Panc1 (cell line): ENCODE data around the gene CDV3. TPM values are rescaled to one million over a fixed set of nuclear protein-coding genes. Genes with fewer than 3 reads are reported as not detected.

ENCODE experiments used
- ATAC-seq: fragments of 200-7000 bp; cut with Tn5 transposase; 2 replicates; pipeline ENCODE4 v1.9.1; 2020; ENCODE audit warnings: mild to moderate bottlenecking, moderate library complexity
- BruUV-seq: library from RNA; stranded (reverse); fragments of 400-500 nt; replicated peaks from 2 replicates; lab custom pipeline; 2021; lab: Mats Ljungman, UMichigan
- CTCF ChIA-PET: fragments of 300-600 bp; sonication (Branson Sonifier 250); formaldehyde crosslinking; loops from one replicate; lab custom pipeline; 2022; ENCODE audit warnings: antibody characterized with exemption; lab: Charles Lee
- POLR2A ChIA-PET: fragments of 300-600 bp; sonication (Branson Sonifier 250); formaldehyde crosslinking; loops from one replicate; lab custom pipeline; 2022; ENCODE audit warnings: antibody characterized with exemption; lab: Charles Lee
- DNase-seq: peaks from one replicate; pipeline ENCODE4 v3.0.0-alpha.2; 2010; ENCODE audit warnings: low read depth, low spot score
- H3K27ac ChIP-seq: 2 replicates; pipeline ENCODE4 v1.5.1; 2011; ENCODE audit warnings: mild to moderate bottlenecking, low read length, inconsistent platforms
- H3K27me3 ChIP-seq: fragments of 200-500 bp; sonication (Bioruptor generic); 2 replicates; pipeline ENCODE4 v1.6.0; 2014; ENCODE audit warnings: low read length, inconsistent platforms; ENCODE audit not compliant: control insufficient read depth, insufficient read depth
- H3K36me3 ChIP-seq: fragments of 200-500 bp; sonication (Bioruptor generic); 2 replicates; pipeline ENCODE4 v1.5.1; 2014; ENCODE audit warnings: inconsistent platforms, mild to moderate bottlenecking, low read length, moderate library complexity; ENCODE audit not compliant: control insufficient read depth, insufficient read depth
- H3K4me1 ChIP-seq: 2 replicates; pipeline ENCODE4 v1.5.1; 2011; ENCODE audit warnings: inconsistent platforms, mild to moderate bottlenecking, low read length, moderate library complexity; ENCODE audit not compliant: control insufficient read depth, insufficient read depth
- H3K4me3 ChIP-seq, 2 experiments: 2 replicates each; pipeline ENCODE4 v1.5.1; 2011 to 2012; ENCODE audit warnings: low read depth in 2 of 2, low read length in 2 of 2, mild to moderate bottlenecking in 2 of 2, inconsistent platforms in 1 of 2, moderate library complexity in 1 of 2
- H3K9me3 ChIP-seq: fragments of 200-500 bp; sonication (Bioruptor generic); 2 replicates; pipeline ENCODE4 v1.5.1; 2014; ENCODE audit warnings: low read depth, mild to moderate bottlenecking, inconsistent platforms, low read length, moderate library complexity; ENCODE audit not compliant: control insufficient read depth, insufficient read depth
- CTCF ChIP-seq: fragments of 450-650 bp; IDR thresholded peaks from 2 replicates; pipeline ENCODE4 v1.5.1; 2017; ENCODE audit warnings: mild to moderate bottlenecking
- POLR2AphosphoS5 ChIP-seq: IDR thresholded peaks from 2 replicates; pipeline ENCODE4 v1.6.1; 2012; ENCODE audit warnings: mild to moderate bottlenecking, low read depth, low read length, moderate library complexity
- REST ChIP-seq, 2 experiments: IDR thresholded peaks; 2 replicates each; pipeline ENCODE4 v1.6.1; 2011 to 2012; ENCODE audit warnings: low read depth in 2 of 2, control low read depth in 1 of 2, low read length in 1 of 2, mild to moderate bottlenecking in 1 of 2, moderate library complexity in 1 of 2; ENCODE audit not compliant: insufficient read depth in 1 of 2
- SIN3A ChIP-seq: IDR thresholded peaks from 2 replicates; pipeline ENCODE4 v1.6.1; 2012; ENCODE audit warnings: low read depth, mild to moderate bottlenecking, low read length, moderate library complexity, borderline replicate concordance; ENCODE audit not compliant: insufficient read depth
- TCF7L2 ChIP-seq: IDR thresholded peaks from 2 replicates; pipeline ENCODE4 v1.6.1; 2011; ENCODE audit warnings: mild to moderate bottlenecking, low read depth, low read length, inconsistent platforms
- in situ Hi-C: cut with HindIII; loops from 2 replicates; pipeline ENCODE4 v1.10.0; 2016; ENCODE audit warnings: low sequenced_read_pairs, low pct_unique_long_range_greater_than_20kb
- intact Hi-C: fragments of 100-400 bp; cut with micrococcal nuclease; formaldehyde crosslinking; loops from one replicate; pipeline ENCODE4 v1.10.0; 2022; ENCODE audit not compliant: unreplicated experiment
- total RNA-seq: library from RNA; stranded (reverse); gene quantifications from one replicate; pipeline ENCODE4 v1.2.1, GENCODE V29; 2021; ENCODE audit not compliant: unreplicated experiment

CDV3 gene
- total RNA-seq, 1 experiment from 2014 or later, result 506 TPM

GRCh38 chr3:133572158-133573053, 1.1 kb upstream of the CDV3 start:
- no peak for TF ChIP-seq SIN3A
- no peak for DNase-seq
- H3K9me3 ChIP-seq, result no peaks in the 10 kb centered on the region
- POLR2A ChIA-PET, result interaction anchor here (0.6 to 0.9 kb wide), 2 partner anchors 9 to 315 kb away, joined by 3 to 6 read pairs; no protein-coding TSS in a partner anchor
- intact Hi-C loops, result no loop called here
- no peaks in the 10 kb centered on the region for H3K27me3 ChIP-seq
- H3K36me3 ChIP-seq, result peaks cover 21% of the 10 kb centered on the region
- in situ Hi-C loops, result no loop called here
- peak overlapping the region; percentile 19 to 61 for H3K4me3 ChIP-seq
- no peak for ATAC-seq
- BruUV-seq, result TSS peak; percentile 97
- peak overlapping the region; percentile 97 for H3K27ac ChIP-seq
- H3K4me1 ChIP-seq, result peaks cover 32% of the 10 kb centered on the region
- CTCF ChIA-PET, result interaction anchor here (0.6 to 1.4 kb wide), 7 partner anchors 40 to 531 kb away, joined by 3 to 6 read pairs (median 5); no protein-coding TSS in a partner anchor

GRCh38 chr3:133573054-133573628, 345 bp upstream of the CDV3 start:
- H3K27me3 ChIP-seq, result no peaks in the 10 kb centered on the region
- H3K9me3 ChIP-seq, result no peaks in the 10 kb centered on the region
- ATAC-seq, result peak; percentile 93
- in situ Hi-C loops, result no loop called here
- peak; percentile 99 for DNase-seq
- intact Hi-C loops, result no loop called here
- H3K36me3 ChIP-seq, result peaks cover 25% of the 10 kb centered on the region
- TF ChIP-seq REST (IDR thresholded peaks at IDR 0.05; ENCODE audit: insufficient read depth in 1 of 2, low read depth in 2 of 2, low read length in 1 of 2) (no peak), TCF7L2 (peak; percentile 93), POLR2AphosphoS5 (peak; percentile 86), SIN3A (no peak), CTCF (no peak)
- peak overlapping the region; percentile 61 to 88 for H3K4me3 ChIP-seq
- BruUV-seq, result no TSS peak
- POLR2A ChIA-PET, result interaction anchor here (0.5 to 1.8 kb wide), 4 partner anchors 11 to 316 kb away, joined by 3 to 6 read pairs (median 4); no protein-coding TSS in a partner anchor
- H3K27ac ChIP-seq, result peak overlapping the region; percentile 97
- peaks cover 37% of the 10 kb centered on the region for H3K4me1 ChIP-seq
- CTCF ChIA-PET, result interaction anchor here (0.7 to 1.4 kb wide), 5 partner anchors 40 to 532 kb away, joined by 3 to 6 read pairs (median 3); no protein-coding TSS in a partner anchor
